ENCODE measurements around the gene DAGLB.
"Not testable (repeated sequence)": the region's sequence is repeated elsewhere in the genome, so short reads cannot be mapped to it uniquely, and the experiment has no call there.

Gene DAGLB

GRCh38 chr7:6430271-6430940 lies 17.3 kb downstream of the DAGLB start:
- peak; percentile 70 for DNase-seq (ENCODE audit: low read depth)

GRCh38 chr7:6425948-6426347 lies 21.8 kb downstream of the DAGLB start:
- no peak for DNase-seq (ENCODE audit: low read depth)

- DNase-seq (ENCODE audit: low read depth), result no peak
These were observed 23.6 kb downstream of the DAGLB start for GRCh38 chr7:6423942-6424701.

- DNase-seq (ENCODE audit: low read depth), result no peak
These were observed 24.7 kb downstream of the DAGLB start for GRCh38 chr7:6422926-6423632.

GRCh38 chr7:6422095-6422494 lies 25.7 kb downstream of the DAGLB start:
- DNase-seq (ENCODE audit: low read depth), result no peak

GRCh38 chr7:6420680-6421079 lies 27.1 kb downstream of the DAGLB start:
- DNase-seq (ENCODE audit: low read depth), result no peak

- no peak for DNase-seq (ENCODE audit: low read depth)
These were observed 28.4 kb downstream of the DAGLB start for GRCh38 chr7:6419310-6419773.

GRCh38 chr7:6417408-6417807 lies 30.3 kb downstream of the DAGLB start:
- DNase-seq (ENCODE audit: low read depth), result no peak

GRCh38 chr7:6416516-6417145 lies 31.1 kb downstream of the DAGLB start:
- no peak for DNase-seq (ENCODE audit: low read depth)

GRCh38 chr7:6413637-6414036 lies 34.1 kb downstream of the DAGLB start:
- DNase-seq (ENCODE audit: low read depth), result no peak

- DNase-seq (ENCODE audit: low read depth), result no peak
These were observed 37.6 kb downstream of the DAGLB start for GRCh38 chr7:6409944-6410693.

GRCh38 chr7:6409091-6409490 lies 38.7 kb downstream of the DAGLB start:
- DNase-seq (ENCODE audit: low read depth), result no peak

- DNase-seq (ENCODE audit: low read depth), result no peak
These were observed 40.3 kb downstream of the DAGLB start for GRCh38 chr7:6407434-6407833.

- no peak for DNase-seq (ENCODE audit: low read depth)
These were observed 41.6 kb downstream of the DAGLB start for GRCh38 chr7:6406121-6406520.

- no peak for DNase-seq (ENCODE audit: low read depth)
These were observed 43.8 kb downstream of the DAGLB start for GRCh38 chr7:6403907-6404306.

- DNase-seq (ENCODE audit: low read depth), result no peak
These were observed 45.0 kb downstream of the DAGLB start for GRCh38 chr7:6402741-6403140.

- DNase-seq (ENCODE audit: low read depth), result no peak
These were observed 45.7 kb downstream of the DAGLB start for GRCh38 chr7:6402041-6402440.

- DNase-seq (ENCODE audit: low read depth), result no peak
These were observed 46.2 kb downstream of the DAGLB start for GRCh38 chr7:6401536-6401935.

GRCh38 chr7:6400243-6401105 lies 47.3 kb downstream of the DAGLB start:
- DNase-seq (ENCODE audit: low read depth), result not testable (repeated sequence)

- DNase-seq (ENCODE audit: low read depth), result no peak
These were observed 48.4 kb downstream of the DAGLB start for GRCh38 chr7:6399351-6399750.

GRCh38 chr7:6398943-6399342 lies 48.8 kb downstream of the DAGLB start:
- DNase-seq (ENCODE audit: low read depth), result no peak

Measured in EH (cell line).